Glomerular visceral epithelial cell (primary cell): Measurements from ENCODE around the gene ITPR2.
"Not testable (repeated sequence)": the region's sequence is repeated elsewhere in the genome, so short reads cannot be mapped to it uniquely, and the experiment has no call there.

Experiments used
- DNase-seq: peaks from one replicate; pipeline ENCODE4 v3.0.0-alpha.2; 2016; ENCODE audit errors: extremely low spot score

The ITPR2 gene

DNA sequence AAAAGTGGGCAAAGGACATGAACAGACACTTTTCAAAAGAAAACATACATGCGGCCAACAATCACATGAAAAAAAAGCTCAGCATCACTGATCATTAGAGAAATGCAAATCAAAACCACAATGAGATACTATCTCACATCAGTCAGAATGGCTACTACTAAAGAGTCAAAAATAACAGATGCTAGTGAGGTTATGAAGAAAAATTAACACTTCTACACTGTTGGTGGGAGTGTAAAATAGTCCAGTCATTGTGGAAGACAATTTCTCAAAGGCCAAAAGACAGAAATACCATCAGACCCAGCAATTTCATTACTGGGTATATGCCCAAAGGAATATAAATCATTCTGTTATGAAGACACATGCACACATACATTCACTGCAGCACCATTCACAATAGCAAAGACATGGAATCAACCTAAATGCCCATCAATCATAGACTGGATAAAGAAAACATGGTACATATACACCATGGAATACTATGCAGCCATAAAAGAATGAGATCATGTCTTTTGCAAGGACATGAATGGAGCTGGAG is 103.8 kb downstream of the ITPR2 start:
- not testable (repeated sequence) for DNase-seq

DNA sequence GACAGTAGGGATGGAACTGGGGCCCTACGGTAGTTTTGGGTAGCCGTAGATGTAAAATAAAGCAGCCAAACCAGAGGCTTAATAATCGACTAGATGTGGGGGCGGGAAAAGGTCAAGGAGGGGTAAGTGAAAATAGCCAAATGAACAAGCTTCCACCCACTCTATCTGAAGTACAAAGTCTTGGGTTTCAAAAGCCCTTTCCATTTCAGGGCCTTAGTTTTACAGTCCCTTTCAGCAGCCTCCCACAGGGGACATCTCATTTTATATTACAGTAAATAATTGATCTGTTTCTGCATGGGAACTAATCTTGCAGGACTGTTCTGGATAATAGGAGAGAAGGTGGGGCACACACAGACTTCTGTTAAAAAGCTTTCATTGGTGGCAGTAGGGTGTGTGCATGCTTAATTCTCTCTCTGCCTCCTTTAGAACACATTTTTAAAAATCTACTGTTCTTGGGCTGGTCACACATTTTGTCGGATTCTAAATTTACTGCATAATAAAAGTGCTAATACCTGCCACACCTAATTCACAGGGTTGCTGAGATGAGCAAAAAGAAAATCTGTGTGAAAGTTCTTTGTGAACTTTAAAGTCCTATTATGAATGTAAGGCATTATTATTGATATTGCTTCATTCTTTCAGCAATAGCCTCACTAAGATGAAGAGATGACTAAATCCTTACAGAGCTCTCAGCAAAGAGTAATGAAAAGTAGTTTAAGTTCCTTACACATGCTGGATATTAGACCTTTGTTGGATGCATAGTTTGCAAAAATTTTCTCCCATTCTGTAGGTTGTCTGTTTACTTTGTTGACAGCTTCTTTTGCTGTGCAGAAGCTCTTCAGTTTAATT is 104.6 kb downstream of the ITPR2 start:
- no peak for DNase-seq

GRCh38 chr12:26727482-26728204 is 105.4 kb downstream of the ITPR2 start:
- no peak for DNase-seq

DNA sequence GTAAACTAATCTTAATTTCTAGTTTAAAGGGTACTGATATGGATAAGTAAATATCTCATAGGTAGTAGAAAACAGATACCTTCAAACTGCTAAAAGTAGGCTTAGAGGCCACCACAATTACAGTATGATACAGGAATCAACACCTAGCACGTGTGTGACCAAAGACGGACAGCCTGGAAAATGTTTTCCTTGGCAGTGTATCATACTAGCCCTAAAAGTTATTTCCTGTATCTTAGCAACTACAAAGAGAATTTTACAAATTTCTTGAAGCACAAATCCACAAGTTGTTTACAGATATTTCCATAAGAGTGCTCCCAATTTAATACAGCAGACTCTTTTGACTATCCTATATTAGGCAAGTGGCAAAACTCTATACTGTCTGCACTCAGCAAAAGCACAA is 106.0 kb downstream of the ITPR2 start:
- DNase-seq: no peak

DNA sequence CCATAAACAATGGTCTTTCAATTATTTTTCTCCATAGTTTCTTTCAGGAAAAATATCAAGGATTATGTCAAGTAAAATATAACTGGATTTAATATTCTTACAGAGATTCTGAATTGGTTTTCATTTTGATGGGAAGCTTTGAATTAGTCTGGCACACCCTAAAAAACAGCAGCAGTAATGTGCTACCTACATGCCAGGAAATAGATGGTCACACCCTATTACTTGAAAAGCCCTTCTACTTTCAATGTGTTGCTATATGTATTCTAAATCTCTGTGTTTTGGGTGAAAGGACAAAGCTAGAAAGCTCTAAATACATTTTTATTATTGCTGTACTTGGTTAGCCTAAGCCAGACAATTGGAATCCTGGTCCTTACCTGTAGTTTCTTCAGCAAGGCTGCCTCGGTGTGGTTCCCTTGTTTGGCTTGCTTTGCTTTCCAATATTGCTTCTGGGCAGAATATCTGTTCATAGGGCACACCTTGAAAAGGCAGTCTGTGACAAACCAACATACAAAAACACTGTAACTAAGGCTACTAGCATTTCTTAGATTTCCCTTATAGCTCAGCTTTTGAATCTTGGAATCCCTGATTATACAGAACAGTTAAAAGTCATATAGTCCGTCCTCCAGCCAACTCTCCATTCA is 107.6 kb downstream of the ITPR2 start:
- DNase-seq: no peak

DNA sequence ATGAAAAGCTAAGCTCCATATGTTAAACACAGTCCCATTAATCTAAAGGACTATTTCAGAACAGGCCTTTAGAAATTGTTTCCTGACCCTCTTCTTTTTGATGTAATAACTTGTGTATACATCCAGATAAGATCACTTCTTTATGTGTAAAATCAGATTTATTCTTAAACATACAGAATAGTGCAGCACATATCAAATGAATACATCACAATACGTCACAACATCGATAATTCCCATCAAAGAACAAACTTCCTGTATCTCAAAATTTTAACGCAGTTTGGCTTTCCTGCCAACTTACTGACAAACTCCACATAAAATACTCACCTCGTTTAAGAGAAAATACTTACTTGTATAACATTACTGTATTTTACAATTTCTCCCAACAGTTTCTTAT is 108.7 kb downstream of the ITPR2 start:
- no peak for DNase-seq

GRCh38 chr12:26723379-26724308 is 109.3 kb downstream of the ITPR2 start:
- DNase-seq: no peak

- DNase-seq: peak; percentile 23
Measured at GRCh38 chr12:26721800-26722199, 111.2 kb downstream of the ITPR2 start.

DNA sequence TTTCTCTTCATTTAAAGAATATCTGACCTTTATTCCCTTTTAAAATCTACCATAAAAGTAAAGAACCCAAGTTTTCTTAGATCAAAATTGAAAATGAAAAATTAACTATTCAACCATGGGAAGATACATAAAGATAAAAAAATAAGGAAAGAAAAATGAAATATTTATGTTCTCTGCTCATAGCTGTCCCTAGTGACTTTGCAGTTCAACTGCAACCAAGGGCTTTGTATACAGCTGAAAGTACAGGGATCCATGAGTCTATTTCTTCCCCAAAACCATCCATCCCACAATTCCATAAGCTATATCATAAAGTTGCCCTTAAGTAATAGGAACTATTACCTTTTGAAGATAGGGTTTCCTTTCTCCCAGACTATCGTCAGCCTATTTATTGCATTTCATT is 113.1 kb downstream of the ITPR2 start:
- DNase-seq: no peak

GRCh38 chr12:26717757-26718156 is 115.2 kb downstream of the ITPR2 start:
- no peak for DNase-seq

GRCh38 chr12:26715232-26715631 is 117.8 kb downstream of the ITPR2 start:
- no peak for DNase-seq

- DNase-seq: no peak
Measured at GRCh38 chr12:26713885-26714383, 119.1 kb downstream of the ITPR2 start.

GRCh38 chr12:26712892-26713291 is 120.1 kb downstream of the ITPR2 start:
- no peak for DNase-seq

DNA sequence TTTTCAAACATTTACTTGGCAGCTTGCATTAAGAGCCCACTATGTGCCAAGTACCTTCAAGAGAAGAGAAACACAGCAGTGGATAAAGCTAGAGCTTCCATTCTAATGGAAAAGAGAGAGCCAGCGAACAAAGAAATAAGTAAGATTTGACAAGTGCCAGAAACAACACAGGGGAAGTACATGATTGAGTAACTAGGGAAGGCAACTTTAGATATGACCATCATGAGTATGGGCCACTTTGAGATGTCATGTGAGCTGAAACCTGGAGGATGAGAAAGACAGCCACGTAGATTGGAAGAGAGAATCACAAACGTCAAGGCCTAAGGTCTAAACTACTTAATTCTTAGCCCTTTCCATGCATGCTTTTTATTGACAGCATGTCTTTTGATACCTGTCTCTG is 121.4 kb downstream of the ITPR2 start:
- DNase-seq: no peak

- DNase-seq: no peak
Measured at GRCh38 chr12:26711072-26711471, 121.9 kb downstream of the ITPR2 start.

- DNase-seq: no peak
Measured at GRCh38 chr12:26705851-26706250, 127.1 kb downstream of the ITPR2 start.

DNA sequence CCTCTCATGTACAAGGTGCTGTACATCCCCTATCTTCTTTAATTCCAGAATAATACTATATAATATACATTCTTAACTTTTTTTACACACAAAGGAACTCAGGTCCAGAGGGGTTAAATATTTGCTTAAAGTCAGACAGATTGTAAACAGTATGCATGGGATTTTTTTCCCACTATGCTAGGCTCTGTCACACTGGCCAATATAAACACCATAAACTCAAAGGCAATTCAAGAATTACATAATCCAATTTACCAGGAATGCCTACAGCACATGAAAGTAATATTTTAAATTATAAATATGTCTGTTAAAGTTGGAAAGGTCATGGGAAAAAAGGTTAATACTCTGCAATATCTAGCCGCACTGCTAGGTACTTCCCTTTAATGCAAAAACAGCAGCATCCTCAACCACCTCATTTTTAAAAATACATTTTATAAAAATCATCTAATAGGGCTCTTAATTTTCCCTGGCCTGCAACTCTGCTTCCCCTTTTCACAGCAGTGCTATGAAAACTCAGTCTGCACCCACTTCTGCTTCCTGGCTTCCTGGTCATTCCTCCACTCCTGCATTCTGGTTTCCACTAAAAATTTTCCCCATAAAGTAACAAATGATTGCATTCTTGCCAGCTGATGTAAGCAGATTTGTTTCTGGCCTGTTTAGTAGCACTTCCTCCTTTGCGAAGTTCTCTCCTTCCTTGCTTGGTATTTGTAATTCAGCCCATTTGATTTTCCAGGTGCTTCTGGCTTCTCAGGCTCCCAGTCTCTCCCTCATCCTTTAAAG is 128.1 kb downstream of the ITPR2 start:
- DNase-seq: peak; percentile 40

DNA sequence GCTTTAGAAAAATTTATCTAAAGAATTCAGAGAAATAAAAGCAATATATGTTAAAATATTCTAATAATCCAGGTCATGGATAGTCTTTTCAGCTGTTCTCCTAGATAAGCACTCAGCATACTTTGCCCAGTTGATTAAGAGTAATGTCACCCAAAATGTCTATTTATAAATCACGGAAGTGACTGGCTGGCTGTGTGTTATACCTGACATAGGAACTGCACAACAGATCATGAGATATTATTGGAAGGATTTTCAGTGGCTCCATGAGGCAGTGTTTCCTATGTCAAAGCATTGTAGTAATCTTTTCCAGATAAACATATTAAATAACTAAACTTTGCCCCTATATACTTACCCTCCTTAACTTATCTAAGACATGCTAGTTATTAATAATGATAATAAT is 128.8 kb downstream of the ITPR2 start:
- no peak for DNase-seq

GRCh38 chr12:26702741-26703140 is 130.3 kb downstream of the ITPR2 start:
- DNase-seq: no peak

GRCh38 chr12:26701604-26702215 is 131.3 kb downstream of the ITPR2 start:
- DNase-seq: peak; percentile 32
